B cell (primary cell): Measurements from ENCODE around the gene DYNC1I2.

Source experiments
- CTCF ChIP-seq: fragments of 200-600 bp; IDR thresholded peaks from one replicate; pipeline ENCODE4 v1.8.0; 2022; ENCODE audit warnings: antibody characterized with exemption, mild to moderate bottlenecking
- EZH2 ChIP-seq: IDR thresholded peaks from 2 replicates; pipeline ENCODE4 v1.6.1; 2012; ENCODE audit warnings: borderline replicate concordance, low read depth, mild to moderate bottlenecking, moderate library complexity, low read length; ENCODE audit not compliant: insufficient read depth, poor library complexity, severe bottlenecking

GRCh38 chr2:171675810-171676345, 11.4 kb upstream of the DYNC1I2 start:
- TF ChIP-seq CTCF: no peak
- TF ChIP-seq EZH2: no peak
